Middle frontal gyrus (tissue), 1 donor: ENCODE measurements around the gene FSD1.
"Not testable (repeated sequence)": the region's sequence is repeated elsewhere in the genome, so short reads cannot be mapped to it uniquely, and the experiment has no call there.

Experiments used
- DNase-seq: peaks from one replicate; pipeline ENCODE4 v3.0.0-alpha.2; 2015; ENCODE audit warnings: low spot score; ENCODE audit errors: extremely low spot score

The FSD1 gene

DNA sequence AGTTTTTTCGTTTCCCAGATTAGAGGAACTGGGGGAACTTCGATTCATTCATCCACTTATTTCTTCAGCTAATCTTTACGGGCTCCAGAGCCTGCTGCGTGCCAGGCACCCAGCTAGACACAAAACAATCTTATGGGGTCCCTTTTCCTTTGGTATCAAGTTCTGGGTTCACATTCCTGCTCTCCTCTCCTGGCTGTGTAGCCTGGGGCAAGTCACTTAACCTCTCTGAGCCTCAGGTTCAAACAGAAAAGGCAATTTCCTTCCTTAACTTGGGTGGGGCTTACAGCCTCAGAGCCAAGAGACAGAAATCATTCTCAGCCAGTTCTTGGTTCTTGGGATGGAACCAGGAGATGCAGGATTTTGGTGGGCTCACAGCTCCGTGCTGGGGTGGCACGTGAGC, 19.4 kb upstream of the FSD1 start:
- no peak for DNase-seq

DNA sequence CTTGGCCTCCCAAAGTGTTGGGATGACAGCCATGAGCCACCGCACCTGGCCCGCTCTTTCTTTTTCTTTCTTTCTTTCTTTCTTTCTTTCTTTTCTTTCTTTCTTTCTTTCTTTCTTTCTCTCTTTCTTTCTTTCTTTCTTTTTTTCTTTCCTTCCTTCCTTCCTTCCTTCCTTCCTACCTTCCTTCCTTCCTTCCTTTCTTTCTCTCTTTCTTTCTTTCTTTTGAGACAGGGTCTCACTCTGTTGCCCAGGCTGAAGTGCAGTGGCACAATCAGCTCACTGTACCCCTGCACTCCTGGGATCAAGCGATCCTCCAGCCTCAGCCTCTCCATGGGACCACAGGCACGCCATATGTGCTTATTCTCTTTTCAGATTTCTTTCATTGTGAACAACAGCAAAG, 18.3 kb upstream of the FSD1 start:
- DNase-seq = not testable (repeated sequence)

- no peak for DNase-seq
Observed at GRCh38 chr19:4288091-4288777, 16.2 kb upstream of the FSD1 start.

- DNase-seq = no peak
Observed at GRCh38 chr19:4291184-4291732, 13.1 kb upstream of the FSD1 start.

DNA sequence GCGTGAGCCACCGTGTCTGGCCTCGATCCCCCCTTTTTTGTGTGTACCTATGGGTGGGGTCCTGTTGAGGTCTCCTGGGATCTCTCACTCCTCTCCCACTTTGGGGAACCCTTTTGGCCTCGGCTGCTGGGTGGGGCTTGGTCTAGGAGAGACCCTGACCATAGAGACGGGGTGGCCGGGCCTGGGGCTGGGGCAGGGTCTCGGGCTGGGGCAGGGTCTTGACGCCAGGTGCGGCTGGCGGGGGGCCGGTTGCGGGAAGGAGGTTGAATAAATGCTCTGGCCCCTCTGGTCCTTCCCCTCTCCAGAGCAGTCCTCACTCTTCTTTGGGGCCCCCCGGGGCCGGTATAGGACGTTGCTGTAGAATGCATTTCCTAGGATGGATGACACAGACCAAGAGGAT, 11.9 kb upstream of the FSD1 start:
- no peak for DNase-seq

DNA sequence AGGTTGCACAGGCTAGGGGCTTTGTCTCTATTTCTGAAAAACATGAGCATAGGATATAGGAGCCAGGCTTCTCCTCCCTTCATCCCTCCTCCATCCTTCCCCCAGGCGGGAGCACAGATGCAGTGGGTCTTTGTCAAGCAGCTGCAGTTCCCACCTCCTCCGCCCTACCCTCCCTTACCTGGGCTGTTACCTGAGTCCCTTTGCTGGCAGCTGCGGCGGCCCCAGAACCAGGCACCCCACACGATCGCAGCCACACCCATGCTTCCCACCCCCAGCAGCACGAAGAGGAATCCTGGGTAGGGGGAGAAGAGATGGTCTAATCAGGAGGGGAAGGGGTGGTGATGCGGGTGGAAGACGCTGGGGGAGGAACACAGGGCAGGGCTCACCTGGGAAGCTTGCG, 10.0 kb upstream of the FSD1 start:
- no peak for DNase-seq

- no peak for DNase-seq
Observed at GRCh38 chr19:4295972-4296771, 8.2 kb upstream of the FSD1 start.

DNA sequence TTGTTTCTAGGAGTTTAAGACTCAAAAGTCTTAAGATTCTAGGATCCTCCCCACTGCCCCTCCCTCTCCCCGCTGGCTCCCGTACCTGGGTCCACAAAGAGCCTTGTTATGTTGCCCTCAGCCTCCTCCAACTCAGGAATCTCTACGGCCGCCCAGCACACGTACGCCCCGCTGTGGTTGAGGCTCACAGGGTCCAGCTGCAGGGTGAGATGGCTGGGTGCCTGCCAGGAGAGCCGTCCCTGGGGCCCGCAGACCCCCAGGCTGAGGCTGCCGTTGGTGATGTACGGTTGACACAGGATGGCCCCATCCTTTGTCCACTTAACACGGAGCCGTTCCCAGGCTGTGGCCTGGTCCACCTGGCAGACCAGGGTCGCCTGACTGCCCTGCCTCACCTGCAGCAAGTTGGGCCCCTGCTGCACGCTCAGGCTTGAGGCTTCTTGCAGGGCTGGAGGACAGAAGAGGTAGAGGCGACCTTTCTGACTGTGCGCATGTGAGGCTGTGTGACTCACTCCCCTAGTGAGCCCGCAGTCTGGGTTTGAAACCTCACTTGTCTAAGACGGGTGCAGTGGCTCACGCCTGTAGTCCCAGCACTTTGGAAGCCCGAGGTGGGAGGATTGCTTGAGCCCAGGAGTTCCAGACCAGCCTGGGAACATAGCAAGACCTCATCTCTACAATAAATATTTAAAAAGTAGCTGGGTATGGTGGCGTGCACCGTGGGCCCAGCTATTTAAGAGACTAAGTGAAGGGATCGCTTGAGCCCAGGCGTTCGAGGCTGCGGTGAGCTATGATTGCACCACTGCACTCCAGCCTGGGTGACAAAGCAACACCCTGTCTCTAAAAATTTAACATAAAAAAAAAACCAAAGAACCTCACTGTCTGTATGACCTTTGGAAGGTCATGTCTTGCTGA, 6.2 kb upstream of the FSD1 start:
- no peak for DNase-seq

GRCh38 chr19:4298810-4299550, 5.4 kb upstream of the FSD1 start:
- no peak for DNase-seq

DNA sequence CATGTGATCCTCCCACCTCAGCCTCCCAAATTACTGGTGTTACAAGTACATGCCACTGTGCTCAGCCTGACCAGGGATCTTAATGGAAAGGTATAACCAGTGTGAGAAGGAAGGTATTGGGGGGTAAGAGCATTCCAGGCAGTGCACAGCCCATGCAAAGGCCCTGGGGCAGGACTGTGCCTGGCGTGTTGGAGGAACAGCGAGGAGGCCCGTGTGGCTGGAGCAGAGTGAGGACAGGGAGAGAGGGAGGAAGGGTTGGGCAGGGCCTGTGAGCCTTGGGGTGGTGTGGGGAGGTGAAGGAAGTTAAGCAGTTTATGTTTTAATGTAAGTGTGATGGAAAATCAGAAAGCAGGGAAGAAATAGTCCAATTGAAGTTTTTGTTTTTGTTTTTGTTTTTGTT, 3.8 kb upstream of the FSD1 start:
- DNase-seq = no peak

- no peak for DNase-seq
Observed at GRCh38 chr19:4301590-4302242, 2.7 kb upstream of the FSD1 start.

GRCh38 chr19:4302243-4302640, 2.2 kb upstream of the FSD1 start, which contains the start of gene TMIGD2:
Gene TMIGD2 (minus strand): TSS chr19:4302389. CDS start chr19:4302385, 4 bp downstream.
- DNase-seq = no peak

DNA sequence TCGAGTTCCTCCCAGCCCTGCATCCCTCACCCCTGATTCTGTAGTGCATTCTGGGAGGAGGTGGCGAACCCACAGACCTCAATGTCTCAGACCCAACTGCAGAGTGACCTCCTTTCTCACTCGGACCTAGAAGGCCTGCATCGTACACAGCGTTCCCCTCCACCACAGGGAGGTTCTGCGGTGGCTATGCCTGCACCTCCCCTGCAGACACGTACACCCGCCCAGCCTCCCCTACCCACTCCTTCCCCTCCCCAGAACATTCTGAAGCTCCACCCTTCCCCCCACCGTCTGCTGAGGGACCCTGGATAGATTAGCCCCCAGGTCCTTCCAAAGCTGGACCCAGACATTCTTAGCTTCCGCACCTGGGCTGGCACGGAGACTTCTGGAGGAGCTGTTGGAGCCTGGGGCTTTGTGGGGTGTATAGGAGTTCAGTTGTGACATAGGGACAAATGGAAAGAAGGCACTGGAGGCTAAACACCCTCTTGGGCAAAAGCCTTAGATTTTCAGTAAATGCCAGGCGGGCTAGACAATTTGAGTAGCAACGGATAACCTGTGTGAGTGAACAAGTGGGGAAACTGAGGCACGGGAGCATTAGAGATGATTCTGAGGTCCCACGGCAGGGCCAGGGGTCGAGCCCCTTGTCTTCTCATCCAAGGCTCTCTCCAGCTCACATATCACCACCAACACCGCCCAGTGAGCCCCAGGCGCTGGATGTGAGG, 420 bp upstream of the FSD1 start:
- no peak for DNase-seq

- DNase-seq = no peak
Observed at GRCh38 chr19:4305257-4305612, 837 bp downstream of the FSD1 start.

- no peak for DNase-seq
Observed at GRCh38 chr19:4305659-4306058, 1.3 kb downstream of the FSD1 start.

DNA sequence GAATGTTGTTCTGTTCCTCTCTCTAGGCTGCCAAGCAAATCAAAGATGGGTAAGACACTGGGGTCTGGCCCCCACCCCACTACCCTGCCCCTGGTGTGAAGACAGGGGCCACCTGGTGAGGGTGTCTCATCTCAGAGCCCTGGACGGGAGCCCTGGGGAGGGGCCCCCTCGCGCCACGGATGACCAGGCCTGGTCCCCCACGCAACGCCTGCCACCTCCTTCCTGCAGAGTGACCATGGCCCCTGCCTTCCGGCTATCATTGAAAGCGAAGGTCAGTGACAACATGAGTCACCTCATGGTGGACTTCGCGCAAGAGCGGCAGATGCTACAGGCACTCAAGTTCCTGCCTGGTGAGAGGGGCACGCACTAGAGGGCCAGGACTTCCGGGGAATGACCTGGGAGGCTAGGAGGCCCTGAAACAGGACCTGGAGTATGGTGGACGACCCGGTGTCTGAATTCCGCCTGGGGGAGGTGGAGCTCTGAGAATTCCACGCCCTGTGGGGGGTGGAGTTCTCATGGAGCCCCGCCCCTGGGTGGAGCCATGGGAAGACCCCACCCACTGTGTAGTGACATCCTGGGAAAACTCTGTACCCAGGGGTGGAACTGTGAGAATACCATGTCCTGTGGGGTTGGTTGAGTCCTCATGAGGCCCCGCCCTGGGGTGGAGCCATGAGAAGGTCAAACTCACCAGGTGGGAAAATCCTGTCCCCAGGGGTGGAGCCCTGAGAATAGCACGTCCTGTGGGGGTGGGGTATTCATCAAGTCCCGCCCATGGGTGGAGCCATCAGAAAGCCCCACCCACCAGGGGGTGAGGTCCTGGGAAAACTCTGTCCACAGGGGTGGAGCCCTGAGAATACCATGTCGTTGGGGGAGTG, 6.1 kb downstream of the FSD1 start:
- DNase-seq = no peak

GRCh38 chr19:4313847-4314490, 9.6 kb downstream of the FSD1 start:
- DNase-seq = no peak

DNA sequence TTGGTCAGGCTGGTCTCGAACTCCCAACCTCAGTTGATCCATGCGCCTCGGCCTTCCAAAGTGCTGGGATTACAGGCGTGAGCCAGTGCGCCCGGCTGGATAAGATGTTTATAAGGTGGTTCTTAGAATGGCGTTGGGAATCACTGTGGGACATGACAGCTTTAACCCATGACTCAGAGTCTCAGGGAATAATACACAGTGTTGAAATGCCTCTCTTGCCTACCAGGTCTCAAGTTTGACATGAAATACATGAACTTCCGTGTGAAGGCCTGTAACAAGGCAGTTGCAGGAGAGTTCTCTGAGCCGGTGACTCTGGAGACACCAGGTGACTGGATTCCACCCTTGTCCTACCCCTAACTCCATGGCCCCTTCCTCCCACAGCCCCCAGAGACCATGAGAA, 12.6 kb downstream of the FSD1 start:
- DNase-seq = no peak
